ENCODE data around the gene TRAFD1.

GRCh38 chr12:112126000-112126438, 659 bp downstream of the TRAFD1 start:
- TF ChIP-seq, protein P1, sequence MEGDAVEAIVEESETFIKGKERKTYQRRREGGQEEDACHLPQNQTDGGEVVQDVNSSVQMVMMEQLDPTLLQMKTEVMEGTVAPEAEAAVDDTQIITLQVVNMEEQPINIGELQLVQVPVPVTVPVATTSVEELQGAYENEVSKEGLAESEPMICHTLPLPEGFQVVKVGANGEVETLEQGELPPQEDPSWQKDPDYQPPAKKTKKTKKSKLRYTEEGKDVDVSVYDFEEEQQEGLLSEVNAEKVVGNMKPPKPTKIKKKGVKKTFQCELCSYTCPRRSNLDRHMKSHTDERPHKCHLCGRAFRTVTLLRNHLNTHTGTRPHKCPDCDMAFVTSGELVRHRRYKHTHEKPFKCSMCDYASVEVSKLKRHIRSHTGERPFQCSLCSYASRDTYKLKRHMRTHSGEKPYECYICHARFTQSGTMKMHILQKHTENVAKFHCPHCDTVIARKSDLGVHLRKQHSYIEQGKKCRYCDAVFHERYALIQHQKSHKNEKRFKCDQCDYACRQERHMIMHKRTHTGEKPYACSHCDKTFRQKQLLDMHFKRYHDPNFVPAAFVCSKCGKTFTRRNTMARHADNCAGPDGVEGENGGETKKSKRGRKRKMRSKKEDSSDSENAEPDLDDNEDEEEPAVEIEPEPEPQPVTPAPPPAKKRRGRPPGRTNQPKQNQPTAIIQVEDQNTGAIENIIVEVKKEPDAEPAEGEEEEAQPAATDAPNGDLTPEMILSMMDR (conservative IDR thresholded peaks at IDR 0.05; ENCODE audit: low read depth, low read length) = no peak
- TF ChIP-seq EZH2 (IDR thresholded peaks at IDR 0.05; ENCODE audit: borderline replicate concordance, low read depth, low read length, poor library complexity, severe bottlenecking) = no peak

Measured in A673 (cell line).